G401.6 (cell line): ENCODE measurements around the gene SPATA20.

Experiments used
- FAIRE-seq: peaks from 2 replicates; lab custom pipeline; 2012; peaks lifted over from hg19 to GRCh38; lab: Jason Lieb, UNC

Gene SPATA20

GRCh38 chr17:50579399-50579798 is 32.4 kb downstream of the SPATA20 start:
- FAIRE-seq = no peak

DNA sequence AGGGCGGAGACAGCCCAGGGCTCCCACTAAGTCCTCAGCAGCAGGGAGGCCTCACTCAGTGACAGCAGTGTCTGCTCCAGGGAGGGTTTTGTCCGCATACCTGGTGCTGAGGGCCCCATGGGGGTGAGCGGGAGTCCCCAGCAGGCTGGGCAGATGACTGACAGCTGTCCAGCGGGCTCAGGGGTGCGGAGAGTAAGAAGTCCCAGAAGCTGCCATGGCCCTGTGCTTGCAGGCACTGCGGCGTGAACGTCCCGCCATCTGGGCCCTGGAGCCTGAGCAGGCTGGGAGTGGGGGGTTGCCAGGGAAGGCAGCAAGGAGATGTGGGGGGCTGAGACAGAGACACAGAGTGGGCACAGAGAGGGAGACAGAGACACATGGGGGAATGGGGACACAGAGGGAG is 33.7 kb downstream of the SPATA20 start:
- no peak for FAIRE-seq

GRCh38 chr17:50581316-50581715 is 34.3 kb downstream of the SPATA20 start:
- FAIRE-seq = no peak

DNA sequence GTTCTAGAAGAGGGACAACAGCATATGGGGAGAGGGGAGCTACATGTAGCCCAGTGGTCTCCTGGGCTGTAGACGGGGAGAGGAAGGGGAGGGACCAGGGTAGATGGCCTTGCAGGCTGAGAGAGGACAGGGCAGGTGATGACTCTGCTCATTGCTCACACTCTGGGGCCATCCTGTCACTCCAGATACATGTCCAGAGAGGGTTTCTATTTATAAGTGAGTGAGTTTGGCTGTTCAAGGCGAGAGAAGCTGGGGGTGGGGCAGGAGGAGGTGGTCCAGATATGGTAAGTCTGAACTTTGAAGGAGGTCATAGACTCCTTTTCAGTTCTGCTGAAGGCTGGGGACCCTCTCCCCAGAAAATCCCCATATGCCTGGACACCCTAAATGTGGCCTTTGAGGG is 35.8 kb downstream of the SPATA20 start:
- FAIRE-seq = no peak

DNA sequence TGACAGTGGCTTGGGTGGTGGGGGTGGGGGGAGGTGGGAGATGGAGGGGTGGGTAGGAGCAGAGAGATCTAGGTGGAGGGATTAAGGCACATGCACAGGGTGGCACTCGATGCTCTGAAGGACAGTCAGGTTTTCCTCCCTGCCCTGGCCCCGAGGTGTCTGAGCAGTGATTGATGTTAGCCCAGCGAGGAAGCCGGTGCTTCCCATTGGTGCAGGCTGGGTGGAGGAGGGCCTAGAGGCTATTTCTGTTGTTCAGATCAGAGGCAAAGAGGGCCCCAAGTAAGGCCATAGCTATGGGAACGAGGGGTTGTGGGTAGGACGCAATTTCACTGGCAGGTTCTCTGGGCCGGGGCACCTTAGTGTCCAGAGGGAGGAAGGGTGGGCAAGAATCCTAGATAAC is 36.7 kb downstream of the SPATA20 start:
- no peak for FAIRE-seq

DNA sequence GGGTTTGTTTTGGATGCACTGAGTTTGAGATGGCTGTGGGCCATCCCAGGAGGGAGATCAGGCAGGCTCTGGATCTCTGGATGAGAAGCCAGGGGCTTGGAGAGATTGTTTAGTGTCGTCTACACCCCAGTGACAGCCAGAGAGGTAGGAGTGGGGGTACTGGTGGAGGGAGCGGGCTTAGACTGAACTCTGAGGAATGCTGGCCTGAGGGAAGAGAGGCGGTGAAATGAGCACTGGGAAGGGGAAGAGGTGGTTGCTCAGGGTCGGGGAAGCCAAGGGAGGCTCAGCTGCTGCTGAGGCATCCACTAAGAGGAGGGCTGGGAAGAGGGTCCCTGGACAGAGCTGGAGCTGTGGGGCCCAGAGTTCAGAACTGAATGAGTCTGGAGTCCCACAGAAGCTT is 37.1 kb downstream of the SPATA20 start:
- FAIRE-seq = no peak

DNA sequence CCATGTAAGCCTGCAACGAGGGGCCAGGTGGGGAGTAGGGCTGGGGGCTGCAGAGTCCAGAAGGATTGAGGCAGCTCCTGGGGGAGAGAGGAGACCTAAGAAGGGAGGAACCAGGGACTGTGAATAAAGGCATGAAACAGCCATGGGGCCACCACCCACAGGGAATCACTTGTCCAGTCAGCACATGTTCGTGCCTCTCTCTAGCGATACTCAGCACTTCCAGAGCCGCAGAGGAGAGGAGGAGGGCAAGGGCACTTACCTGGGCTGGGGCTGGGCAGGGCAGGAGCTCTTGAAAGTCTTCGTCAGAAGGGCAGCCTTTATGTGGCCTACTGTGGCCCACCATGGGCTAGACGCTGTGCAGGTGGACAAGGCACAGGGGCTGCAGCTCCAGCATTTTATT is 37.8 kb downstream of the SPATA20 start:
- no peak for FAIRE-seq

- FAIRE-seq = no peak
These were observed 38.4 kb downstream of the SPATA20 start for GRCh38 chr17:50585346-50585745.

DNA sequence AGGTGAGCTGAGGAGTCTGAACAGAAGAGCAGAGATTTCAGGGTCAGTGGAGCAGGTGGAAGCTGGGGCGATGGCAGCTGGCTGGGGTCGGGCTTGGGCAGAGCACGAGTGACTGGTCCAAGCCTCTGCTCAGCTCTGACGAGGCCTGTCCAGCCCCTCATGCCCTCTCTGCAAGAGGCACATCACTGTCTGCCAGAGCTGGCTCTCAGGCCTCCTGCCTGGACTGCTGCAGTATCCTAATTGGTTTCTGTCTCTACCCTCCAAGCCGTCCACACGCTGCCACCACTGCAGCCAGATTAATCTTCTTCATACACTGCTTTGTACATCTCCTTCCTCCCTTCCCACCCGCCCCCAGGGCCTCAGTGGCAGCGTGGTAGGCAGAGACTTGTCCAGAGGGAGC is 38.9 kb downstream of the SPATA20 start:
- no peak for FAIRE-seq

- no peak for FAIRE-seq
These were observed 39.7 kb downstream of the SPATA20 start for GRCh38 chr17:50586421-50587247.

DNA sequence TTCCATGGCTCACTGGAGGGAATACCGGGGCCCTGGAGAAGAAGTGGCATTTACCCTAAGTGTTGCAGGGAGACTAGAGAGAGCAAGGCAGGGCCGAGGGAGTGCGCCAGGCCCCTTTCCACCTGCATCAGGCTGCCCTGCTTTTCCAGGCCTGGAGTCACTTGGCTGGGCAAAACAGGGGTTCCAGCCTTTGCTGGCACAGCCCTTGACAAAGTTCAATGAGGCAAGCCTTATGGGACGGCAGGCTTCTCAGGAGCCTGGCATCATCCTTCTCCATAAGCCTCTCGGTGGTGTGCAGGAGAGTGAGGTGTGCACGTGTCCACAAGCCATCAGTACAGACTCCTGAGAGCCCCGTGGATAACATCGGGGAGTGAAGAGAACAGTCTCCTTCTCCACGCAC is 40.6 kb downstream of the SPATA20 start:
- no peak for FAIRE-seq

GRCh38 chr17:50588391-50589049 is 41.5 kb downstream of the SPATA20 start:
- no peak for FAIRE-seq

GRCh38 chr17:50589095-50589705 is 42.2 kb downstream of the SPATA20 start:
- no peak for FAIRE-seq

GRCh38 chr17:50590946-50591737 is 44.2 kb downstream of the SPATA20 start:
- no peak for FAIRE-seq

DNA sequence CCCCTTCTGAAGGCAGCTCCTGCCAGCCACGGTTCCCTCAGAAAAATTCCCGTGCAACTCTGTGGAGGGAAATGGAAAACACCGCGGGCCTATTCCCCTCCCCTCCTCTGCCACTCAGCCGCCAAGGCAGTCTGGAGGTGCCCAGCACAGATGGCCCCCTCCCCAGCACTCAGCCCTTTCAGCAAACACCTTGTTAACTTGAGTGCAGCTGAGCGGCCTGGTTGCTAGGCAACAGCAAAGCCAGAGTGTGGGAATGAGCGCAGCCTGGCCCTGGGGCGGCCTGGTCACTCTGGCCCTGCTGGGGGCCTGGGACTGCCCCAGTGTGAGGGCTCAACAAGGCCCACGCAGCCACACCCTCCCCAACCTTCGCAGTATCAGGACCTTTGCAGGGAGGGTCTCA is 46.3 kb downstream of the SPATA20 start:
- no peak for FAIRE-seq

DNA sequence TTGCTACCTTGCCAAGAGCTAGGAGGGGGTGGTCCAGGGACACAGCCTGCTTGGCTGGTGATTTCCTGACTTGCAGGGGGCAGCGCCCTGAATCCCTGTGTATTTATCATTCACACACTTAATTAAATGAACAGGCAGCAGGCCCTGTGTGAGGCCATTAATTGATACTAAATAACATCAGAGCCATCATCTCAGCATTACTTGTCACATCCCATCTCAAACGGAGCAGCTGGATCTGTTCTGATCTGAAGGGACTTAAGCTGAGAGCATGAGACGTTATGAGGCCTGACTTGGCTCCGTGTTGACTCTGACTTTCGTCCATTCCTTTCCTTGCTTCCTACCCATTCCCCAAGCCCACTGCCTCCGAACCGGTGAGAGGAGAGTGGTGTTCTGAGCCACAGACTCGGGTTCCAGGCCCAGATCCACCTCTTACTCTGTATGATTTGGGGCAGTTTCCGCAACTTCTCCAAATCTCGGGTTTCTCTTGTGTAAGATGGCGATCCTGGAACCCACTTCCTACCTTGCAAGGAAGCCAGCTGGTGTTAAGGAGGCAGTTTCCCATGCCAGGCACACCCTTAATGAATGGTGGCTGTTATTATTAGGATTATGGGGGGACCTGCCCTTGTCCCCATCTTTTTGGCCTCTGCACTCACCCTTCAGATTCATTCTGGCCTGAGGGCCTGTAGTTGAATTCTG is 47.3 kb downstream of the SPATA20 start:
- FAIRE-seq = no peak

GRCh38 chr17:50594892-50595291 is 47.9 kb downstream of the SPATA20 start:
- FAIRE-seq = no peak

GRCh38 chr17:50596191-50597037 is 49.4 kb downstream of the SPATA20 start:
- FAIRE-seq = no peak

- FAIRE-seq = no peak
These were observed 51.5 kb downstream of the SPATA20 start for GRCh38 chr17:50598487-50598886.

DNA sequence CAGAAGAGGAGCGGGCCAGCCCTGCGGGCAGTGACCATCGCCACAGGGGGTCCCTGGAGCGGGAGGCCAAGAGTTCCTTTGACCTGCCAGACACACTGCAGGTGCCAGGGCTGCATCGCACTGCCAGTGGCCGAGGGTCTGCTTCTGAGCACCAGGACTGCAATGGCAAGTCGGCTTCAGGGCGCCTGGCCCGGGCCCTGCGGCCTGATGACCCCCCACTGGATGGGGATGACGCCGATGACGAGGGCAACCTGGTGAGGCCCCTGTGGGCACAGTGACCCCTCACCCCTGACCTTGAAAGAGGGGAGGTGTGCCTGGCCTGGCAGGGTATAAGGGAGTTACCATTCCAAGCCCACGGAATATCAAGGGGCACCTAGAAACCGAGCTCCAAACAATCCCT is 52.6 kb downstream of the SPATA20 start:
- FAIRE-seq = no peak

- FAIRE-seq = no peak
These were observed 54.9 kb downstream of the SPATA20 start for GRCh38 chr17:50601823-50602375.
